Immature natural killer cell (primary cell): ENCODE measurements around the gene CTNNA2. TPM values are rescaled to one million over a fixed set of nuclear protein-coding genes. Genes with fewer than 3 reads are reported as not detected.

Experiments
- DNase-seq, 3 donors: peaks; one replicate each; pipeline ENCODE4 v3.0.0; 2022; ENCODE audit warnings: mixed read lengths in 1 of 3
- H3K27ac Mint-ChIP-seq, 6 donors: one replicate each; pipeline ENCODE4 v1.8.0; 2020; ENCODE audit warnings: mixed read lengths in 6 of 6, mild to moderate bottlenecking in 5 of 6, inconsistent platforms in 4 of 6, moderate library complexity in 3 of 6
- H3K27me3 Mint-ChIP-seq, 3 donors: one replicate each; pipeline ENCODE4 v1.8.0; 2020 to 2021; ENCODE audit warnings: low read depth in 3 of 3, mild to moderate bottlenecking in 3 of 3, mixed read lengths in 3 of 3, moderate library complexity in 3 of 3, inconsistent platforms in 1 of 3
- H3K36me3 Mint-ChIP-seq, 3 donors: one replicate each; pipeline ENCODE4 v1.8.0; 2020; ENCODE audit warnings: mixed read lengths in 3 of 3, inconsistent platforms in 2 of 3, mild to moderate bottlenecking in 2 of 3
- H3K4me1 Mint-ChIP-seq, 2 donors: one replicate each; pipeline ENCODE4 v1.8.0; 2020; ENCODE audit warnings: inconsistent platforms in 2 of 2, mild to moderate bottlenecking in 2 of 2, mixed read lengths in 2 of 2, moderate library complexity in 1 of 2
- H3K4me3 Mint-ChIP-seq, 5 donors: one replicate each; pipeline ENCODE4 v1.8.0; 2020; ENCODE audit warnings: mild to moderate bottlenecking in 5 of 5, mixed read lengths in 5 of 5, inconsistent platforms in 3 of 5, moderate library complexity in 3 of 5
- H3K9me3 Mint-ChIP-seq, 6 donors: one replicate each; pipeline ENCODE4 v1.8.0; 2020; ENCODE audit warnings: mild to moderate bottlenecking in 6 of 6, mixed read lengths in 6 of 6, inconsistent platforms in 4 of 6, moderate library complexity in 3 of 6
- polyA plus RNA-seq, 3 donors: library from polyadenylated mRNA; unstranded; fragments of 300-500 nt; fragmentation: Illumina TruSeq; gene quantifications; one replicate each; pipeline ENCODE4 v1.2.3, GENCODE V29; 2021

Gene CTNNA2
- polyA plus RNA-seq, 3 donors from 2014 or later = not detected

GRCh38 chr2:79734518-79734917 lies 221.7 kb downstream of the CTNNA2 start:
- H3K27me3 Mint-ChIP-seq = no peaks in the 10 kb centered on the region

DNA sequence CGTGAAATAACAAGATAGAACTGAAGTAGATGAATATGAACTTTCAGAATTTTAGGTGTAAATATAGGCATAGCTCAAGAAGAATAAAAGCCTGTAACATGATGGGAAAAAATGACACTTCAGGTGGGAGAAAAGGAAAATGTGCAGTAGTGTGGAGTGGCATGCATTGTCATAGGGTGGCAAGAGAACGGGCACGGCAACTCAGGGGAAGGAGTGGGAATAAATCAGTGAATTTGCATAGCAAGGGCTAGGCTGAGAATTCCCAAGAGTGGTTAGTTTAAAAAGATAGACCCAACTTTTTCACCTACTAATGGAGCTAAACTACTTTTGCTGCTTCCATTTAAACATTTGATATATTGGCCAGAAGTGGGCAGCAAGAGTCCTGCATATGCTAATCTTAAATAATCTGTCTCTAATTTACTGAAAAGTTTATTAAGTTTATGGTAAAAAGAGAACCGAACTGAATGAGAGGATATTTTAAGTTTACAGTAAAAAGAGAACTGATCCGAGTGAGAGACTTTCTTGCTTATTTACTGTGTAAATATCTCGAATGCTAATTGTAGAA lies 228.1 kb downstream of the CTNNA2 start:
- H3K9me3 Mint-ChIP-seq = peaks cover 2 to 33% (median 18%) of the 10 kb centered on the region in 6 donors
- no peak for DNase-seq
- no peaks in the 10 kb centered on the region for H3K4me1 Mint-ChIP-seq
- no peaks in the 10 kb centered on the region for H3K27me3 Mint-ChIP-seq
- H3K27ac Mint-ChIP-seq = no peak overlapping the region
- H3K4me3 Mint-ChIP-seq = no peak overlapping the region
- no peaks in the 10 kb centered on the region for H3K36me3 Mint-ChIP-seq

More at GRCh38 chr2:79734518-79734917, 221.7 kb downstream of the CTNNA2 start:
- H3K4me3 Mint-ChIP-seq = no peak overlapping the region
- H3K36me3 Mint-ChIP-seq = no peaks in the 10 kb centered on the region
- H3K9me3 Mint-ChIP-seq = peaks cover 2 to 26% (median 8%) of the 10 kb centered on the region in 6 donors
- no peak for DNase-seq
- H3K27ac Mint-ChIP-seq = no peak overlapping the region
- no peaks in the 10 kb centered on the region for H3K4me1 Mint-ChIP-seq

DNA sequence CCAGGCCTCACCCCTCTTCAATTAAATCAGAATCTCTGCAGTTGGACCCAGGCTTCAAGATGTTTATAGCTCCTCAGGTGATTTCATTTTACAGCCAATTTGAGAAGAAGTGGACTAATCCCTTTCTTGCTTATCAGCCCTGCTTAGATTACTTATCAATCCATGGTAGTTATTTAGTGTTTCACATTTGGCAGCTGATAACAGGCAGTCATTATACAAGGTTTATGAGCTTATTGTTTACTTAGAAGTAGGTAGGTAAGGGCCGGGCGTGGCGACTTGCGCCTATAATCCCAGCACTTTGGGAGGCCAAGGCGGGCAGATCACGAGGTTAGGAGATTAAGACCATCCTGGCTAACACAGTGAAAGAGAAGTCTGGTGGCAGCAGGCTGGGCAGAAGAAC lies 237.5 kb downstream of the CTNNA2 start:
- Mint-ChIP-seq H3K4me3 (no peak overlapping the region), H3K9me3 (peaks cover 12 to 58% (median 27%) of the 10 kb centered on the region in 6 donors), H3K27ac (no peak overlapping the region), H3K36me3 (no peaks in the 10 kb centered on the region), H3K4me1 (no peaks in the 10 kb centered on the region), H3K27me3 (peaks cover 0 to 6% (median 3%) of the 10 kb centered on the region in 3 donors)
- DNase-seq = no peak

DNA sequence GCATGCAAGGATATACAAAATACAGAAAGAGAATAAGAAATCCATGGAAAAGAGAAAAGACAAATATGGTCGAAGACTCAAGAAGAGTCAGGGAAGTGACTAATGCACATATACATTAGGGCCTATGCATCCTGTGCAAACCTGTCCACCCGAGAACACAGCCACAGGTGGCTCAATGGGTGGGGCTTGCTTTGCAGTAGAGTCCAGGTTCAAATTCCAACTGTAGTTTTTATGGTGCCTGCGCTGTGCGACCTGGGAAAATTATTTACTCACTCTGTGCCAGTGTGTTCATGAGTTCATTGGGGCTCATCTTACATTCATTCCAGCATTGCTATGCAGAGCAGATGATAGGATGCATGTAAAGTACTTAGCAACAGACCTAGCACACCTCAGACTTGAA lies 244.7 kb downstream of the CTNNA2 start:
- Mint-ChIP-seq H3K9me3 (peaks cover 7 to 38% (median 15%) of the 10 kb centered on the region in 6 donors), H3K36me3 (no peaks in the 10 kb centered on the region), H3K4me3 (no peak overlapping the region), H3K27ac (no peak overlapping the region), H3K4me1 (no peaks in the 10 kb centered on the region), H3K27me3 (peaks cover 0 to 4% (median 0%) of the 10 kb centered on the region in 3 donors)
- no peak for DNase-seq

GRCh38 chr2:79758042-79758441 lies 245.2 kb downstream of the CTNNA2 start:
- H3K9me3 Mint-ChIP-seq = peaks cover 3 to 38% (median 13%) of the 10 kb centered on the region in 6 donors
- no peak overlapping the region for H3K27ac Mint-ChIP-seq
- DNase-seq = no peak
- H3K36me3 Mint-ChIP-seq = no peaks in the 10 kb centered on the region
- no peak overlapping the region for H3K4me3 Mint-ChIP-seq
- H3K4me1 Mint-ChIP-seq = no peaks in the 10 kb centered on the region
- H3K27me3 Mint-ChIP-seq = peaks cover 0 to 4% (median 0%) of the 10 kb centered on the region in 3 donors

DNA sequence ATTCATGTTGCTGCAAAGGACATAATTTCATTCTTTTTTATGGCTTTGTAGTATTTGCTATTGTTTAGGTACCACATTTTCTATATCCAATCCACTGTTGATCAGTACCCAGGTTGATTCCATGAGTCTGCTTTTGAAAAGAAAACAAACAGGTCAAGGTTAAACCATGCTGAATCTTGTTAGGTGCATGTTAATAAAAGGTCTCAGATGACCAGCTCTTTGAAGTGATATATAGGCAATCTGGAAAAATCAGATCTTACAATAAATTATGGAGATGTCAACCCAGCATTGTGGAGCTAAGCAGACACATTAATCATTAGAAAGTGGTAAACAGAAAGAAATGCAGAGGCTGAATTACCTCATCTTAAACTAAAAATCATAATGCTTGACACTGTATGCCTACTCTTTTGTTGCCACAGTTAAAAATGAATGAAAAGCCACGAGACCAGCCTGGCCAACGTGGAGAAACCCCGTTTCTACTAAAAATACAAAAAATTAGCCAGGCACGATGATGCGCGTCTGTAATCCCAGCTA lies 246.0 kb downstream of the CTNNA2 start:
- no peak for DNase-seq
- no peak overlapping the region for H3K27ac Mint-ChIP-seq
- H3K9me3 Mint-ChIP-seq = peaks cover 3 to 42% (median 13%) of the 10 kb centered on the region in 6 donors
- no peaks in the 10 kb centered on the region for H3K36me3 Mint-ChIP-seq
- peaks cover 0 to 2% (median 0%) of the 10 kb centered on the region in 3 donors for H3K27me3 Mint-ChIP-seq
- no peaks in the 10 kb centered on the region for H3K4me1 Mint-ChIP-seq
- H3K4me3 Mint-ChIP-seq = no peak overlapping the region

DNA sequence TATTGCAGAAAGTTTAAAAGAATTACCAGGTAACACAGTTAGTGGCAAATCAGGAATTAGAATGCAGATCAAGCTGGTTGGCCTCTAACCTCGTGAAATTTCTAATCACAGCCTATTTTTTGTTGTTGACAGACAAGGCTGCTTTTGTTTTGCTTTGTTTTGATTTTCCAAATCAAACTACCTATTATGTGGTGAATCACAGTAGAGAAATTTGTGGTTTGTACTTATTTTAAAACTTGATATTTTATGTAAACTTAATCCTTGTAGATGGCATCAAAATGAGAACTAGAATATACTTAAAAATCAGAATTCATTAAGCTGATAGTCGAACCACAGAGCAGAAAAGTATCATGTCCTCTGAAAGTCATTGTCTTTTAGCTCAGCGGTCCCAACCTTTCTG lies 258.1 kb downstream of the CTNNA2 start:
- Mint-ChIP-seq H3K27ac (no peak overlapping the region), H3K9me3 (peaks cover 20 to 36% (median 21%) of the 10 kb centered on the region in 6 donors), H3K4me1 (no peaks in the 10 kb centered on the region), H3K27me3 (no peaks in the 10 kb centered on the region), H3K4me3 (no peak overlapping the region), H3K36me3 (no peaks in the 10 kb centered on the region)
- DNase-seq = no peak

GRCh38 chr2:79771493-79771892 lies 258.6 kb downstream of the CTNNA2 start:
- Mint-ChIP-seq H3K36me3 (no peaks in the 10 kb centered on the region), H3K4me3 (no peak overlapping the region)

GRCh38 chr2:79774016-79774415 lies 261.2 kb downstream of the CTNNA2 start:
- no peak for DNase-seq
- no peaks in the 10 kb centered on the region for H3K36me3 Mint-ChIP-seq
- no peaks in the 10 kb centered on the region for H3K4me1 Mint-ChIP-seq
- no peak overlapping the region for H3K27ac Mint-ChIP-seq
- H3K27me3 Mint-ChIP-seq = no peaks in the 10 kb centered on the region
- peaks cover 13 to 28% (median 15%) of the 10 kb centered on the region in 6 donors for H3K9me3 Mint-ChIP-seq
- no peak overlapping the region for H3K4me3 Mint-ChIP-seq

More at GRCh38 chr2:79771493-79771892, 258.6 kb downstream of the CTNNA2 start:
- H3K27me3 Mint-ChIP-seq = no peaks in the 10 kb centered on the region
- peaks cover 18 to 35% (median 21%) of the 10 kb centered on the region in 6 donors for H3K9me3 Mint-ChIP-seq
- H3K27ac Mint-ChIP-seq = no peak overlapping the region
- DNase-seq = no peak
- no peaks in the 10 kb centered on the region for H3K4me1 Mint-ChIP-seq

DNA sequence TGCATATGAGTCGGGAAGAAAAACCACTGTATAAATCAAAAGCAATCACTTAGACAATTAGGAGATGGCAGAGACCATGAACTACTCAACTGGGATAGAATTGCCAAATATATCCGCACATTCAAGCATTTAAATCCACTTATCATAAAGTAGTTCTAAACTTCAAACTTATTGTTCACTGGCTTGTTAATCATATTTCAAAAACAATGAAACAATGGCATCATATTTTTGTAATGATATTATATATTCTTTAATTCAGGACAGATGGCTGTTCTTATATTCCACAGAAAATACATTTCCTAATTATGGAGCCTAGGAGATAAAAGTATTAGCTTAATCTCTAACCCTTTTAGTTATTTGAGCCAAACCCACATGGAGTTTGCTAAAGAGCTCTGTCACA lies 263.6 kb downstream of the CTNNA2 start:
- H3K36me3 Mint-ChIP-seq = no peaks in the 10 kb centered on the region
- DNase-seq = no peak
- peaks cover 12 to 23% (median 19%) of the 10 kb centered on the region in 6 donors for H3K9me3 Mint-ChIP-seq

GRCh38 chr2:79780781-79781180 lies 267.9 kb downstream of the CTNNA2 start:
- Mint-ChIP-seq H3K4me3 (no peak overlapping the region), H3K27me3 (peaks cover 0 to 2% (median 0%) of the 10 kb centered on the region in 3 donors), H3K36me3 (no peaks in the 10 kb centered on the region), H3K27ac (no peak overlapping the region), H3K4me1 (no peaks in the 10 kb centered on the region), H3K9me3 (peaks cover 9 to 31% (median 14%) of the 10 kb centered on the region in 6 donors)
- DNase-seq = no peak

More for the DNA sequence above, 263.6 kb downstream of the CTNNA2 start:
- Mint-ChIP-seq H3K27ac (no peak overlapping the region), H3K4me1 (no peaks in the 10 kb centered on the region), H3K27me3 (no peaks in the 10 kb centered on the region), H3K4me3 (no peak overlapping the region)

GRCh38 chr2:79782576-79783452 lies 270.0 kb downstream of the CTNNA2 start:
- H3K4me3 Mint-ChIP-seq = no peak overlapping the region
- no peak for DNase-seq
- H3K27ac Mint-ChIP-seq = no peak overlapping the region
- H3K27me3 Mint-ChIP-seq = peaks cover 0 to 2% (median 0%) of the 10 kb centered on the region in 3 donors
- H3K9me3 Mint-ChIP-seq = peaks cover 8 to 35% (median 20%) of the 10 kb centered on the region in 6 donors
- no peaks in the 10 kb centered on the region for H3K4me1 Mint-ChIP-seq
- no peaks in the 10 kb centered on the region for H3K36me3 Mint-ChIP-seq

DNA sequence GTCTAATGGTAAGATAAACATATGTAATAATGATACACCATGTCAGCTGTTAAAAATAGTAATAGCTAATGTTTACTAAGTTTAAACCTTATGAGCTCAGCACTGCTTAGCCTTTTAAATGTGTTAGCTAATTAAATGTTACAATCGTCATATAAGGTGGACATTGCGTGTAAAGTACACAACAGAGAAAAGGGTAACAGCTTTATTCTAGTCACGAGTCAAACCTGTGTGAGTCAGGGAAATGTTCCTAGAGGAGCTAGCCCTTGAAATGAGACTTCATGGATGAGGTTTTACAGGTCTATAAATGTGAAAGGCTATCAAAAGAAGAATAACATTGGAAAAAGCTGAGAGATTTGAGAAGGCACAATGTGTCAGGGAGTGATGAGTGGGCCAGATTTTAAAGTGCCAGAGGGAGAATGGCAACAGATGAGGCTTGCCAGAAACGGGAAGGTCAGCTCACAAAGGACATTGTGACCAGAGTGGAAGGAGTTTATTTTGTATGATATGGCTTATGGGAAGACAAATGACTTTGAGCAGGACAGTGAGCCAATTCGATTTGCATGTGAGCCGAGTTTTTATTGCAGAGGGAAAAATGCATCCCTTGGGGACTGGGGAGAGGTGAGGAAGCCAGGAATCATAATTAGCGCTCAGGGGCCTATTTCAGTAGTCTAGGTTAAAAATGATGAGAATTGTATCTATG lies 276.3 kb downstream of the CTNNA2 start:
- no peak for DNase-seq
- Mint-ChIP-seq H3K36me3 (no peaks in the 10 kb centered on the region), H3K27me3 (no peaks in the 10 kb centered on the region), H3K4me3 (no peak overlapping the region), H3K9me3 (peaks cover 4 to 32% (median 13%) of the 10 kb centered on the region in 6 donors), H3K4me1 (no peaks in the 10 kb centered on the region), H3K27ac (no peak overlapping the region)
